MCF 10A (cell line): ENCODE data around the gene SMARCD3. TPM values are rescaled to one million over a fixed set of nuclear protein-coding genes. Genes with fewer than 3 reads are reported as not detected.

Source experiments
- BruUV-seq: library from RNA; stranded (reverse); fragments of 400-500 nt; replicated peaks from 2 replicates; lab custom pipeline; 2021; lab: Mats Ljungman, UMichigan
- CTCF ChIA-PET: fragments of 300-600 bp; sonication (Branson Sonifier 250); formaldehyde crosslinking; extraction: SDS; loops from one replicate; lab custom pipeline; 2021; ENCODE audit warnings: antibody characterized with exemption, inconsistent platforms; lab: Yijun Ruan, JAX
- POLR2A ChIA-PET: fragments of 300-600, 350-650 bp; sonication (Branson Sonifier 250); formaldehyde crosslinking; extraction: SDS; loops from one replicate; lab custom pipeline; 2020; ENCODE audit warnings: antibody characterized with exemption, inconsistent platforms; lab: Yijun Ruan, JAX
- DNase-seq: peaks from one replicate; pipeline ENCODE4 v3.0.0-alpha.2; 2018; ENCODE audit not compliant: unreplicated experiment
- H3K27ac Mint-ChIP-seq: one replicate; pipeline ENCODE4 v1.8.0; 2022; ENCODE audit warnings: mild to moderate bottlenecking, low read depth, mixed read lengths; ENCODE audit not compliant: unreplicated experiment
- H3K27me3 Mint-ChIP-seq: one replicate; pipeline ENCODE4 v1.8.0; 2022; ENCODE audit warnings: mixed read lengths; ENCODE audit not compliant: insufficient read depth, unreplicated experiment
- H3K36me3 Mint-ChIP-seq: one replicate; pipeline ENCODE4 v1.8.0; 2022; ENCODE audit warnings: mild to moderate bottlenecking, moderate library complexity, mixed read lengths; ENCODE audit not compliant: insufficient read depth, unreplicated experiment
- H3K4me1 Mint-ChIP-seq: one replicate; pipeline ENCODE4 v1.8.0; 2022; ENCODE audit warnings: mixed read lengths; ENCODE audit not compliant: insufficient read depth, unreplicated experiment
- H3K4me3 Mint-ChIP-seq: one replicate; pipeline ENCODE4 v1.8.0; 2022; ENCODE audit warnings: mild to moderate bottlenecking, moderate library complexity, mixed read lengths; ENCODE audit not compliant: unreplicated experiment
- H3K9me3 Mint-ChIP-seq: one replicate; pipeline ENCODE4 v1.8.0; 2022; ENCODE audit warnings: mixed read lengths; ENCODE audit not compliant: unreplicated experiment
- intact Hi-C: fragments of 100-400 bp; cut with micrococcal nuclease; formaldehyde crosslinking; loops from 2 replicates; pipeline ENCODE4 v1.14.1; 2022
- total RNA-seq: library from RNA; stranded (reverse); gene quantifications from 2 replicates; pipeline ENCODE4 v1.2.3, GENCODE V29; 2022
- TF ChIP-seq, protein P1 (sequence below): fragments of 200-600 bp; IDR thresholded peaks from one replicate; pipeline ENCODE4 v1.8.0; 2022; ENCODE audit warnings: antibody characterized with exemption, mild to moderate bottlenecking; ENCODE audit not compliant: unreplicated experiment

Gene SMARCD3
- total RNA-seq, 1 experiment from 2014 or later: 3.8 TPM

DNA sequence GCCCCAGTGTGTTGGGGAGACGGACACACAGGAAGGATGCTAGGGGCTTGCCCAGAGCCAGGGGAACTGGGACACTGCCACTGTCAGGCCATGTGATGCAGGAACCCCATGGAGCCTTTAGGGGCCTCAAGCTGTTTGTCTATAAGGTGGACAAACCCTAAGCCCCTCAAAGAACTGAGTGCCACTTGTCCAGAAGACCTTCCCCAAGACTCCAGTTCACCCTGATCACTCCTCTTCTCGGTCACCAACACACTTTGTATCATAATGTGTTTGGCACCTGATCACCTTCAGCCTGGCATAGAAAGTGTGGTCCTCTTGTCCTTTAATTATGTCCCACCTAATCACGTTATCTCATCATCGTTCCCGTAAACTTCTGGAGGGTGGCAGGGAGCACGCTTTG is 38.9 kb downstream of the SMARCD3 start:
- Mint-ChIP-seq H3K27me3 (peaks cover 17% of the 10 kb centered on the region), H3K4me3 (no peak overlapping the region), H3K27ac (no peak overlapping the region), H3K9me3 (no peaks in the 10 kb centered on the region), H3K36me3 (peaks cover 27% of the 10 kb centered on the region), H3K4me1 (peaks cover 6% of the 10 kb centered on the region)
- POLR2A ChIA-PET: no interaction called here
- no peak for DNase-seq
- intact Hi-C loops: no loop called here
- CTCF ChIA-PET: no interaction called here
- TF ChIP-seq, protein P1, sequence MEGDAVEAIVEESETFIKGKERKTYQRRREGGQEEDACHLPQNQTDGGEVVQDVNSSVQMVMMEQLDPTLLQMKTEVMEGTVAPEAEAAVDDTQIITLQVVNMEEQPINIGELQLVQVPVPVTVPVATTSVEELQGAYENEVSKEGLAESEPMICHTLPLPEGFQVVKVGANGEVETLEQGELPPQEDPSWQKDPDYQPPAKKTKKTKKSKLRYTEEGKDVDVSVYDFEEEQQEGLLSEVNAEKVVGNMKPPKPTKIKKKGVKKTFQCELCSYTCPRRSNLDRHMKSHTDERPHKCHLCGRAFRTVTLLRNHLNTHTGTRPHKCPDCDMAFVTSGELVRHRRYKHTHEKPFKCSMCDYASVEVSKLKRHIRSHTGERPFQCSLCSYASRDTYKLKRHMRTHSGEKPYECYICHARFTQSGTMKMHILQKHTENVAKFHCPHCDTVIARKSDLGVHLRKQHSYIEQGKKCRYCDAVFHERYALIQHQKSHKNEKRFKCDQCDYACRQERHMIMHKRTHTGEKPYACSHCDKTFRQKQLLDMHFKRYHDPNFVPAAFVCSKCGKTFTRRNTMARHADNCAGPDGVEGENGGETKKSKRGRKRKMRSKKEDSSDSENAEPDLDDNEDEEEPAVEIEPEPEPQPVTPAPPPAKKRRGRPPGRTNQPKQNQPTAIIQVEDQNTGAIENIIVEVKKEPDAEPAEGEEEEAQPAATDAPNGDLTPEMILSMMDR: no peak
- no TSS peak for BruUV-seq

DNA sequence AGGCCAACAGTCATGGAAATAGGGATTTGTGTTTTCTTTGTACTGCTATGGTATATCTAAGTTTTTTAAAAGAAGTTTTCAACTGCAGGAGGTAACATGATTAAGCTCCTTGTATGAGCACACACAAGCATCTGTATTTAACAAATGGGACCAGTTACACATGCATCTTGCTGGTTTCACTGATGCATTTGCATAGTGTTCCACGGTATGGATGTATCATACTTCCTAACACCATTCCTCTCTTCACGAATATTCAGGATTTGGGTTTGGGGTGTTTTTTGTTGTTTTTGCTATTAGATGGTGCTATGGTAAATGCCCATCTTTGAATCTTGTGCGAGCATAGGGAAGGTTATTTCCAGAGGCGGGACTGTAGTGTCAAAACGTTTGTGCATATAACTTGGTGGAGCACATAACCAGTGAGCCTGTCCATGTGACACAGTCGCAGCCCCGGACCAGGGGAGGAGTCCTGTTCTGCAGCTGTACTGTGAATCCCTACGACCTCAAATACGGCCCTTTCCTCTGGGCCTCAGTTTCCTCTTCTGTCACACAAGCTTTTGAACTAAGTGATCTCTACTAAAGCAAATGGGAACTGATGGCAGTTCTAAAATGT is 40.1 kb downstream of the SMARCD3 start:
- POLR2A ChIA-PET: interaction anchor here (1.1 to 1.2 kb wide), 2 partner anchors 19 to 24 kb away, joined by 3 to 6 read pairs; partner anchors contain the start of genes ABCF2 and CHPF2
- TF ChIP-seq, protein P1: no peak
- no peak overlapping the region for H3K27ac Mint-ChIP-seq
- intact Hi-C loops: no loop called here
- peaks cover 29% of the 10 kb centered on the region for H3K27me3 Mint-ChIP-seq
- no peak overlapping the region for H3K4me3 Mint-ChIP-seq
- H3K9me3 Mint-ChIP-seq: no peaks in the 10 kb centered on the region
- no peak for DNase-seq
- peaks cover 6% of the 10 kb centered on the region for H3K4me1 Mint-ChIP-seq
- no TSS peak for BruUV-seq
- CTCF ChIA-PET: interaction anchor here (0.9 kb wide), 1 partner anchor 84 kb away, joined by 5 read pairs; no protein-coding TSS in a partner anchor
- peaks cover 15% of the 10 kb centered on the region for H3K36me3 Mint-ChIP-seq

DNA sequence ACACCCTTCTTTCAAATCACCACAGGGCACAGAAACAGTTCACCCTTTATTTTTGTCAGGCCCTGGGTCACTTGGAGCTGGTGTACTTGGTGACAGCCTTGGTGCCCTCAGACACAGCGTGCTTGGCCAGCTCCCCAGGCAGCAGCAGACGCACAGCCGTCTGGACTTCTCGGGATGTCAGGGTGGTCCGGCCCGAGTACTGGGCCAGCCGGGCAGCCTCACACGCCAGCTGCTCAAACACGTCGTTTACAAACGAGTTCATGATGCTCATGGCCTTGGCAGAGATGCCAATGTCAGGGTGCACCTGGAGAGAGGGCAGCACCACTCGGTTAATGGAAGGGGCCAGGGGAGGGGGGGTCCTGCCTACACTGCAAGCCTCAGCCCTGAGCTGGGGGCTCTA is 40.7 kb downstream of the SMARCD3 start:
- DNase-seq: no peak
- TF ChIP-seq, protein P1: no peak
- Mint-ChIP-seq H3K27ac (no peak overlapping the region), H3K9me3 (no peaks in the 10 kb centered on the region), H3K4me3 (no peak overlapping the region), H3K4me1 (peaks cover 6% of the 10 kb centered on the region), H3K36me3 (peaks cover 12% of the 10 kb centered on the region), H3K27me3 (peaks cover 35% of the 10 kb centered on the region)
- ChIA-PET CTCF (interaction anchor here (0.9 kb wide), 1 partner anchor 84 kb away, joined by 5 read pairs; no protein-coding TSS in a partner anchor), POLR2A (interaction anchor here (1.1 to 1.2 kb wide), 2 partner anchors 19 to 25 kb away, joined by 3 to 6 read pairs; partner anchors contain the start of genes ABCF2 and CHPF2)
- no TSS peak for BruUV-seq
- intact Hi-C loops: no loop called here

DNA sequence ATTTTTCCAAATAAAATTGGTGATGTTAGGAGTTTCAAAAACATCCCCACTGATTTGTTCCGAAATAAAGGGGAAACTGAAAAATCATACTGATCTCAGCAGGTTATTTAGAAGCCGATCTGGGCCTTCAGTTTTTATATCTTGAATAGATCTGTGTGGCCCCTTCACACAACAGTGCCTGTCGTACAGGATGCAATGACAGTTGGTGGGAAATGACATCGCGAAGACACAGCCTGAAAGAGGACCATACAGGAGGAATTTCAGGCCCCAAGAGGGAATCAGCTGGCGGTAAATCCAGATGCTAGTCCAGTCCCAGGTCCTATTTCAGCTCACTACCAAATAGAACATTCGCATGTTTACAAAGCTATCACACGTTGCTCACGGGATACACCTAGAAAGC is 41.2 kb downstream of the SMARCD3 start:
- no peak overlapping the region for H3K27ac Mint-ChIP-seq
- POLR2A ChIA-PET: no interaction called here

More for the DNA sequence above, 41.2 kb downstream of the SMARCD3 start:
- H3K36me3 Mint-ChIP-seq: peaks cover 8% of the 10 kb centered on the region
- BruUV-seq: no TSS peak
- no peaks in the 10 kb centered on the region for H3K9me3 Mint-ChIP-seq
- peaks cover 6% of the 10 kb centered on the region for H3K4me1 Mint-ChIP-seq
- no peak overlapping the region for H3K4me3 Mint-ChIP-seq
- CTCF ChIA-PET: no interaction called here
- intact Hi-C loops: no loop called here
- TF ChIP-seq, protein P1: no peak
- DNase-seq: no peak
- H3K27me3 Mint-ChIP-seq: peaks cover 40% of the 10 kb centered on the region
